B cell (primary cell): ENCODE data around the gene RSPRY1. TPM values are rescaled to one million over a fixed set of nuclear protein-coding genes. Genes with fewer than 3 reads are reported as not detected.

Source experiments
- ATAC-seq: fragments of 200-7000 bp; cut with Tn5 transposase; one replicate; pipeline ENCODE4 v1.10.0; 2021; ENCODE audit warnings: low read depth, mild to moderate bottlenecking, moderate number of reproducible peaks, moderate library complexity
- CTCF ChIA-PET: fragments of 350-600 bp; sonication (Branson Sonifier 250); formaldehyde crosslinking; loops from one replicate; lab custom pipeline; 2021; ENCODE audit warnings: antibody characterized with exemption, inconsistent platforms; lab: Charles Lee
- POLR2A ChIA-PET: fragments of 350-600 bp; sonication (Branson Sonifier 250); formaldehyde crosslinking; loops from one replicate; lab custom pipeline; 2021; ENCODE audit warnings: antibody characterized with exemption; lab: Charles Lee
- DNase-seq: peaks from one replicate; pipeline ENCODE4 v3.0.0; 2013
- H2AFZ ChIP-seq: 2 replicates; pipeline ENCODE4 v1.6.1; 2012; ENCODE audit warnings: mild to moderate bottlenecking, low read depth, low read length; ENCODE audit not compliant: insufficient read depth, poor library complexity, severe bottlenecking
- H3K27ac ChIP-seq, 2 donors: 1 replicate in 1 of 2; 2 replicates in 1 of 2; pipeline ENCODE4 v1.5.1; 2012 to 2013; ENCODE audit warnings: low read length in 2 of 2, mild to moderate bottlenecking in 2 of 2, moderate library complexity in 1 of 2
- H3K27me3 ChIP-seq, 4 experiments: fragments of 200-600 bp in 1 of 4; sonication (generic) in 1 of 4; replicated peaks in 1 of 4; 1 replicate in 2 of 4; 2 replicates in 2 of 4; pipeline versions ENCODE4 v1.6.1 to v1.7.0; 2013 to 2016; ENCODE audit warnings: low read length in 3 of 4, mild to moderate bottlenecking in 2 of 4, mixed read lengths in 1 of 4, moderate library complexity in 1 of 4; ENCODE audit not compliant: insufficient read depth in 4 of 4, control insufficient read depth in 3 of 4; ENCODE audit errors: control extremely low read depth in 1 of 4
- H3K36me3 ChIP-seq, 2 experiments: replicated peaks in 1 of 2; 1 replicate in 1 of 2; 2 replicates in 1 of 2; pipeline versions ENCODE4 v1.6.1 to v1.7.1; 2013; ENCODE audit warnings: low read length in 1 of 2; ENCODE audit not compliant: insufficient read depth in 2 of 2, control insufficient read depth in 1 of 2; ENCODE audit errors: control extremely low read depth in 1 of 2, extremely low read depth in 1 of 2
- H3K4me1 ChIP-seq, 2 donors: fragments of 200-600 bp in 1 of 2; sonication (generic) in 1 of 2; 1 replicate in 1 of 2; 2 replicates in 1 of 2; pipeline versions ENCODE4 v1.5.1 to v1.6.1; 2013 to 2017; ENCODE audit warnings: low read length in 2 of 2; ENCODE audit not compliant: control insufficient read depth in 2 of 2, insufficient read depth in 2 of 2
- H3K4me2 ChIP-seq: replicated peaks from 2 replicates; pipeline ENCODE3; 2012; ENCODE audit warnings: mild to moderate bottlenecking, low read depth, low read length; ENCODE audit not compliant: poor library complexity, severe bottlenecking
- H3K4me3 ChIP-seq, 5 experiments: fragments of 200-600 bp in 1 of 5; sonication (generic) in 1 of 5; 1 replicate in 3 of 5; 2 replicates in 2 of 5; pipeline versions ENCODE4 v1.5.1 to v1.7.0; 2011 to 2016; ENCODE audit warnings: low read length in 4 of 5, mild to moderate bottlenecking in 4 of 5, low read depth in 2 of 5, control low read depth in 1 of 5, moderate library complexity in 1 of 5; ENCODE audit not compliant: insufficient read depth in 1 of 5; ENCODE audit errors: control extremely low read depth in 1 of 5, extremely low read depth in 1 of 5
- H3K79me2 ChIP-seq: fragments of 200-600 bp; sonication (generic); one replicate; pipeline ENCODE4 v1.6.0; 2016; ENCODE audit warnings: low read length; ENCODE audit not compliant: control insufficient read depth, insufficient read depth
- H3K9ac ChIP-seq: fragments of 200-600 bp; sonication (generic); 2 replicates; pipeline ENCODE4 v1.6.1; 2017; ENCODE audit warnings: mild to moderate bottlenecking, low read length, moderate library complexity
- H3K9me3 ChIP-seq, 3 donors: one replicate each; pipeline versions ENCODE4 v1.6.1 to v1.7.1; 2013; ENCODE audit warnings: low read length in 2 of 3; ENCODE audit not compliant: control insufficient read depth in 2 of 3, insufficient read depth in 1 of 3; ENCODE audit errors: control extremely low read depth in 1 of 3
- H4K20me1 ChIP-seq: 2 replicates; pipeline ENCODE4 v1.6.0; 2012; ENCODE audit warnings: mild to moderate bottlenecking, low read length; ENCODE audit not compliant: insufficient read depth, control insufficient read depth, poor library complexity, severe bottlenecking
- H3K27ac Mint-ChIP-seq: one replicate; pipeline ENCODE4 v1.8.0; 2021; ENCODE audit warnings: mixed read lengths
- H3K27me3 Mint-ChIP-seq: one replicate; pipeline ENCODE4 v1.8.0; 2021; ENCODE audit warnings: mixed read lengths
- H3K4me1 Mint-ChIP-seq: one replicate; pipeline ENCODE4 v1.8.0; 2021; ENCODE audit warnings: mixed read lengths
- H3K4me3 Mint-ChIP-seq: one replicate; pipeline ENCODE4 v1.8.0; 2021; ENCODE audit warnings: mixed read lengths
- H3K9me3 Mint-ChIP-seq: one replicate; pipeline ENCODE4 v1.8.0; 2022; ENCODE audit warnings: mixed read lengths; ENCODE audit not compliant: insufficient read depth
- CTCF ChIP-seq: fragments of 200-600 bp; IDR thresholded peaks from one replicate; pipeline ENCODE4 v1.8.0; 2022; ENCODE audit warnings: antibody characterized with exemption, mild to moderate bottlenecking
- EZH2 ChIP-seq: IDR thresholded peaks from 2 replicates; pipeline ENCODE4 v1.6.1; 2012; ENCODE audit warnings: borderline replicate concordance, low read depth, mild to moderate bottlenecking, moderate library complexity, low read length; ENCODE audit not compliant: insufficient read depth, poor library complexity, severe bottlenecking
- WGBS: methylation state at CpG from one replicate; pipeline ENCODE4 v1.1.5; 2013; ENCODE audit warnings: missing lambda C conversion rate; ENCODE audit not compliant: insufficient coverage; 5-methylcytosine and 5-hydroxymethylcytosine counted together
- intact Hi-C: fragments of 100-400 bp; cut with micrococcal nuclease; formaldehyde crosslinking; loops from one replicate; pipeline ENCODE4 v1.10.0; 2022
- polyA plus RNA-seq: library from polyadenylated mRNA; depleted of rRNA; stranded (reverse); fragments of >200 nt; gene quantifications from 2 replicates; pipeline ENCODE4 v1.2.3, GENCODE V29; 2012
- total RNA-seq, 2 donors: library from RNA; stranded (reverse); fragments of 120-200 nt in 1 of 2; gene quantifications; 1 replicate in 1 of 2; 2 replicates in 1 of 2; pipeline versions ENCODE4 v1.2.3 to v1.2.4, GENCODE V29; 2013 to 2022

RSPRY1 gene
- total and polyA plus RNA-seq, 2 donors (not counting 1 experiment from before 2014, with no cell fraction given): 9.6 to 38.4 TPM

GRCh38 chr16:57240851-57241250 is 54.7 kb downstream of the RSPRY1 start:
- Histone ChIP-seq H3K36me3 (peaks cover 3 to 10% of the 10 kb centered on the region in 2 experiments), H3K4me2 (peak overlapping the region; percentile 52), H3K4me3 (peak overlapping the region in 1 of 5 experiments; percentile 29), H3K27me3 (no peaks in the 10 kb centered on the region), H3K9ac (no peak overlapping the region), H3K9me3 (no peaks in the 10 kb centered on the region), H4K20me1 (no peaks in the 10 kb centered on the region), H3K27ac (peak overlapping the region; percentile 54 to 73), H2AFZ (peak overlapping the region; percentile 5), H3K4me1 (peaks cover 30 to 35% of the 10 kb centered on the region in 2 donors), H3K79me2 (peaks cover 7% of the 10 kb centered on the region)
- POLR2A ChIA-PET: no interaction called here
- no peaks in the 10 kb centered on the region for H3K27me3 Mint-ChIP-seq
- CTCF ChIA-PET: interaction anchor here (1.3 to 1.5 kb wide), 2 partner anchors 9 to 177 kb away, joined by 4 to 5 read pairs; no protein-coding TSS in a partner anchor
- TF ChIP-seq EZH2 (no peak), CTCF (no peak)
- peak; percentile 19 for ATAC-seq
- DNase-seq: peak; percentile 71
- H3K27ac Mint-ChIP-seq: peak overlapping the region; percentile 73
- intact Hi-C loops: loop anchor here (5.0 to 10.0 kb wide), 3 partner anchors 176 to 764 kb away; partner anchors contain the start of genes HERPUD1, USB1 and ZNF319
- H3K4me1 Mint-ChIP-seq: peaks cover 37% of the 10 kb centered on the region
- peak overlapping the region; percentile 18 for H3K4me3 Mint-ChIP-seq
- 18% methylated on average over 2 of the region's 2 CpGs for WGBS
- no peaks in the 10 kb centered on the region for H3K9me3 Mint-ChIP-seq

DNA sequence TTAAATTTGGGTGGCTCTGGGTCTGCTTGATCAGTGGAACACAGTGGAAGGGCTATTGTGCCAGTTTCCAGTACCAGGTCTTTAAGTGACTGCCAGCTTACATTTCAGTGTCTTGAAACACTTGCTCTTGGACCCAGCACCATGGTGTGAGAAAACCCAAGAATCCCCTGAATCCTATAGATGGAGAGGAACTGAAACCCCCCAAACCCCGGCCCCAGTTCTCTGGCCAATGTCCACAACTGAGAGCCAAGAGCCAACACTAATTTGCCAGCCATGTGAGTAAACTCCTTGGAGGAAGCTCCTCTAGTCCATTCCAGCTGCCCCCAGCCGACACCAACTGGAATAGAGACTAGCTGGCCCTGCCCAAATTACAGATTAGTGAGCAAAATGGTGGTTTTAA is 56.5 kb downstream of the RSPRY1 start:
- Histone ChIP-seq H3K4me2 (no peak overlapping the region), H3K9ac (no peak overlapping the region), H3K27ac (no peak overlapping the region), H3K27me3 (no peaks in the 10 kb centered on the region), H2AFZ (no peak overlapping the region), H3K4me3 (no peak overlapping the region), H3K4me1 (peaks cover 26 to 33% of the 10 kb centered on the region in 2 donors), H4K20me1 (no peaks in the 10 kb centered on the region), H3K79me2 (peaks cover 7% of the 10 kb centered on the region), H3K9me3 (no peaks in the 10 kb centered on the region), H3K36me3 (peaks cover 4 to 13% of the 10 kb centered on the region in 2 experiments)
- Mint-ChIP-seq H3K9me3 (no peaks in the 10 kb centered on the region), H3K27ac (no peak overlapping the region), H3K4me3 (peak overlapping the region; percentile 26), H3K27me3 (no peaks in the 10 kb centered on the region), H3K4me1 (peaks cover 34% of the 10 kb centered on the region)
- intact Hi-C loops: loop anchor here (5.0 to 10.0 kb wide), 3 partner anchors 175 to 762 kb away; partner anchors contain the start of genes HERPUD1, USB1 and ZNF319
- POLR2A ChIA-PET: no interaction called here
- DNase-seq: no peak
- ATAC-seq: no peak
- TF ChIP-seq EZH2 (no peak), CTCF (no peak)
- 60% methylated on average over 1 of the region's 2 CpGs for WGBS
- CTCF ChIA-PET: interaction anchor here (1.3 to 1.5 kb wide), 2 partner anchors 58 to 176 kb away, joined by 4 read pairs; no protein-coding TSS in a partner anchor
